Body of pancreas (tissue), 4 donors: ENCODE measurements around the gene MC2R.

Experiments used
- POLR2A ChIP-seq, 3 donors: fragments of 450-650 bp; IDR thresholded peaks; one replicate each; pipeline ENCODE4 v1.6.1; 2016; ENCODE audit warnings: antibody characterized with exemption in 3 of 3, mild to moderate bottlenecking in 2 of 3
- TF ChIP-seq, protein P1 (sequence below), 7 experiments: fragments of 450-650 bp in 4 of 7; fragments of 200-600 bp in 3 of 7; sonication (generic) in 3 of 7; IDR thresholded peaks; one replicate each; pipeline ENCODE4 v1.5.1; 2016 to 2019; ENCODE audit warnings: antibody characterized with exemption in 7 of 7

DNA sequence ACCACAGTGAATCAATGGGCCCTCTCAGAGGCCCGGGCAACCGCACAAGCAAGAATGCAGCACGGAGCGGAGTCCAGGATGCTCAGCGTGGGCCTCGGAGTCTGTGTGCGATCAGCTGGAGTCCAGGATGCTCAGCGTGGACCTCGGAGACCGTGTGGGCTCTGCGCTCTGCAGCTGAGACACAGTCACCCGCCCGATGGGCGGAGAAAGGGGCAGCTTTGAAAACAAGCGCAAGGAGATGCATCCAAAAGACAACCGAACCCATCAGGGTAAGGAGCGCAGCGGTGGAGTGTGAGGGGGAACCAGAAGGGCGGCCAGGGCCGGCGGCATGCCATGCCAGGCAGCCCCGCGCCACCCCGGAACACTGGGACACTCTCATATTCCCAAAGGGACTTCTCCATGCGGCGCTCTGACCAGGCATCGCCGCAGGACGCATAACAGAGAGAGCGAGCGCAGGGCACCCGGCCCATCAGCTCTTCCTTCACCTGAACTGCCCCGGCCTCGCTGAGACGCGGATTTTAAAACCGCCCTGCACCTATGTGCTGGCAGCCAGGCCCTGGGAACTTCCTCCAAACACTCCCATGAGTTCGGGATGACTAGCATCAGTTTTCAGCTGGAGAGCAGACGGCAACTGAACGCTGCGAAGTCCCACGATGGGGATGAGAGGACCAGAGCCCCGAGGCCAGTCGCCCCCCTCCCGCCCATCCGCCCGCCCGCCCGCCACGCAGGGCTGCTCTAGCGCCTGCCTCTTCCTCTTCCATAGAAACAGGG, 46.6 kb downstream of the MC2R start:
- TF ChIP-seq, protein P1, sequence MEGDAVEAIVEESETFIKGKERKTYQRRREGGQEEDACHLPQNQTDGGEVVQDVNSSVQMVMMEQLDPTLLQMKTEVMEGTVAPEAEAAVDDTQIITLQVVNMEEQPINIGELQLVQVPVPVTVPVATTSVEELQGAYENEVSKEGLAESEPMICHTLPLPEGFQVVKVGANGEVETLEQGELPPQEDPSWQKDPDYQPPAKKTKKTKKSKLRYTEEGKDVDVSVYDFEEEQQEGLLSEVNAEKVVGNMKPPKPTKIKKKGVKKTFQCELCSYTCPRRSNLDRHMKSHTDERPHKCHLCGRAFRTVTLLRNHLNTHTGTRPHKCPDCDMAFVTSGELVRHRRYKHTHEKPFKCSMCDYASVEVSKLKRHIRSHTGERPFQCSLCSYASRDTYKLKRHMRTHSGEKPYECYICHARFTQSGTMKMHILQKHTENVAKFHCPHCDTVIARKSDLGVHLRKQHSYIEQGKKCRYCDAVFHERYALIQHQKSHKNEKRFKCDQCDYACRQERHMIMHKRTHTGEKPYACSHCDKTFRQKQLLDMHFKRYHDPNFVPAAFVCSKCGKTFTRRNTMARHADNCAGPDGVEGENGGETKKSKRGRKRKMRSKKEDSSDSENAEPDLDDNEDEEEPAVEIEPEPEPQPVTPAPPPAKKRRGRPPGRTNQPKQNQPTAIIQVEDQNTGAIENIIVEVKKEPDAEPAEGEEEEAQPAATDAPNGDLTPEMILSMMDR (IDR thresholded peaks at IDR 0.05): no peak
- no peak for TF ChIP-seq POLR2A (IDR thresholded peaks at IDR 0.05)
